Hematopoietic multipotent progenitor cell treated with erythropoietin and hydrocortisone succinate and interleukin-3 and kit ligand, for 8 days (in vitro differentiated cells): ENCODE results near the gene REX1BD.

Experiments used
- DNase-seq: peaks from one replicate; pipeline ENCODE4 v3.0.0-alpha.2; 2015

REX1BD gene

GRCh38 chr19:18618236-18618635 is 29.6 kb downstream of the REX1BD start:
- DNase-seq = no peak

GRCh38 chr19:18620311-18620710 is 31.7 kb downstream of the REX1BD start:
- no peak for DNase-seq

- no peak for DNase-seq
Observed at GRCh38 chr19:18620902-18621301, 32.3 kb downstream of the REX1BD start.

- no peak for DNase-seq
Observed at GRCh38 chr19:18626906-18627305, 38.3 kb downstream of the REX1BD start.

- no peak for DNase-seq
Observed at GRCh38 chr19:18629166-18630088, 40.8 kb downstream of the REX1BD start.

- DNase-seq = no peak
Observed at GRCh38 chr19:18633321-18633720, 44.7 kb downstream of the REX1BD start.

GRCh38 chr19:18634612-18635297 is 46.2 kb downstream of the REX1BD start:
- peak; percentile 22 for DNase-seq

- no peak for DNase-seq
Observed at GRCh38 chr19:18635831-18636182, 47.2 kb downstream of the REX1BD start.

GRCh38 chr19:18636183-18636968 is 47.8 kb downstream of the REX1BD start:
- DNase-seq = peak; percentile 95

- no peak for DNase-seq
Observed at GRCh38 chr19:18636969-18637629, 48.5 kb downstream of the REX1BD start, which contains the start of gene KLHL26. TSS of gene KLHL26 (plus strand) at chr19:18637028. CDS start at chr19:18637055, 27 bp downstream.

- DNase-seq = peak; percentile 28
Observed at GRCh38 chr19:18637673-18638630, 49.4 kb downstream of the REX1BD start.

- DNase-seq = no peak
Observed at GRCh38 chr19:18639706-18640243, 51.2 kb downstream of the REX1BD start.
